Myocyte (in vitro differentiated cells): ENCODE measurements around the gene ARHGEF4. TPM values are rescaled to one million over a fixed set of nuclear protein-coding genes. Genes with fewer than 3 reads are reported as not detected.
A peak's percentile ranks its signal among the peaks of the same experiment; 100 is the strongest.

ENCODE experiments used
- DNase-seq: peaks from one replicate; pipeline ENCODE4 v3.0.0-alpha.2; 2012; ENCODE audit warnings: low read depth
- total RNA-seq: library from RNA; depleted of rRNA; stranded (reverse); fragments of >200 nt; gene quantifications from 2 replicates; pipeline ENCODE4 v1.2.3, GENCODE V29; 2014

ARHGEF4 gene
- total RNA-seq, 1 donor from 2014 or later = 0.86 TPM

DNA sequence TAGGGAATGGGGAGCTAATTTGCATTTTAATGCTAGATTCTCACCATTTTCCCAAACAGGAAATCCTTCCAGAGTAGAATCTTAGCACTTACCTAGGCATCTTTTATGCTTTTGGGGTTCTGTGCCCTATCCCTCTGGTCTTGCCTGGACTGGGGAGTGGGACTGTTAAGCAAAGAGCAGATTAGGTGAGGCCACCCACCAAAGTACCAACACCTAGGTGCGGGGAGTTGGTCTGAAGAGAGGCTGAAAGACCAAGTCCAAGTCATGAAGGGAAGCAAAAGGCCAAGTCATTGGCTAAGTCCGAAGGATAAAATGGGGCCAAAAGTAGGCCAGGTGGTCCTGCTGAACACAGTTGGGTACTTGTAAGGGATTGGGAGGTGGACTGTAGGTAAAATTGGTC, 169.8 kb downstream of the ARHGEF4 start:
- DNase-seq = no peak

DNA sequence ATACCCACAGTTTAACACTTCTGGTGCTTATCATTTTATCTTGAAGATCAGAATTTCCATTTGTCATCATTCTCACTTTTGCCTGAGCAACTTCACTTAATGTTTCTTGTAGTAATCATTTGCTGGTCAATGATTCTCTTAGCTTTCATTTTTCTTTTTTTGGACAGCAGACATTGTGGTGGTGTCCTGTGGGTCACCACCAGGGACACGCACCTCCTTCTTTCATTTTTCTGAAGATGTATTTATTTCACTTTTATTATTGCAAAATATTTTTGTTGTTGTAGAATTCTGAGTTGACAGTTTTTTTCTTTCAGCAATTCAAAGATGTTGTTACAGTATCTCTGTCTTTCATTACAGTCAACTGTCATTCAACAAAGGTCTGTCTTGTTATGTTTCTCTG, 172.3 kb downstream of the ARHGEF4 start:
- DNase-seq = no peak

DNA sequence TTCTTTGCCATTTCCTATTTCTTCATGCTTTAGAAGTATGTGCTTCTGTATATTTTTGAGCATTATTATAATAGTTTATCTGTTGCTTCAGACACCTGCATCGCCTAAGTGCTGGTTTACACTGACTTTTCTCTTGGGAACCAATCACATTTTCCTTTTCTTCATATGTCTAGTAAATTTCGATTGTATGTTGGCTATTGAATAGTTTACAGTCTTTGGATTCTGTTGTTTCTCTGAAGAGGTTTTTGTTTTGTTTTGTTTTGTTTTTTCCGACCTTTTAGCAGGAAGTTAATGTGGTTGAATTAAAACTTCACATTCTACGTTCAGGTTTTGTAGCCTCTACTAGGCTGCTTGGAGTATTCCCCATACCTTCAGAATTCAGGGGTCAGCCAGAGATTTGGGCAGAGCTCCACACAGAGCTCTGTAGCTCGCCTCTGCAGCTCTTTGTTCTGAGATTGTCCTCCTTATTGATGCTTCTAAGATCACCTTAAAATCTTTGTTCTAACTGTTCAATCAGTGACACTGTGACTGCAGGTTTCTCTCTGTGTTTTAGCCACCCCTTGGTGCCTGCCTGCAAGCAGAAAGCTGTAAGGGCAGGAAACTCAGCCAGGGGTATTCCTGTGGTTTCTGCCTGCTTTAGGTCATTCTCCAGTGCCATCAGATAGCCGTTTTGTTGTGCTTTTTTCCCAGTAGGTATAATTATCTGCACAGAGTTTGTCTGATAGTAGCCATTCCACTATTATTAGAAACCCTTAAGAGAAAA, 173.2 kb downstream of the ARHGEF4 start:
- DNase-seq = no peak

DNA sequence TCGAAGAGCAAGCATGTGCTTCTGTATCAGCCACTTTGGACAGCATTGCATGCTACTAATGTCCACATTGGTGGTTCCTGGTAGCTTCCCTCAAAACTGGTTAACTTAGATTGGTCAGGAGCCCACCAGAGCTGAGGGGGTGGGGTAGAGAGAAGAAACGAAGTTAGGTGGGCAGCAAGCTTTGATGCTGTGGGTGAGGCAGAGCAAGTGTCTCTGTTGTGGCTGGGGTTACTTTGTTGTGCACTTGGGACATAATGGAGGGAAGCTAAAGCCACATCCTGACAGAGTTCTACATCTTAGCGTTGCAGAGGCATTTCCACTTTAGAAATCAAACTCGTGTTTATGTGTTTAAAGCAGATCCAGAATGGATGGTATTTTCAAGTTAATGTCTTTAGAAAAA, 173.9 kb downstream of the ARHGEF4 start:
- no peak for DNase-seq

DNA sequence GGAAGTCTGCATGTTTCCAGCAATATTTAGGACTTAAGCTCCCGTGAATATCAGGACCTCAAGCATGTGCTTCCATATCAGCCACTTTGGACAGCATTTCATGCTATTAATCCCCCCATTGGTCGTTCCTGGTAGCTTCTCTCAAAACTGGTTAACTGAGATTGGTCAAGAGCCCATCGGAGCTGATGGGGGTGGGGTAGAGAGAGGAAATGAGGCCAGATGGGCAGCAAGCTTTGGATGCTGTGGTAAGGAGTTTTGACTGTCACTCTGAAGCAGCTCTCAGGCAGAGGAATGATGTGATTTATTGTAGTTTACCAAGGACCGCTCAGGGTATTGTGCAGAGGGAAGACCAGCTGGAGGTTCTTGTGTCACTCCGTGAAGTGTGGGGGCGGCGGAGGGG, 174.8 kb downstream of the ARHGEF4 start:
- DNase-seq = no peak

DNA sequence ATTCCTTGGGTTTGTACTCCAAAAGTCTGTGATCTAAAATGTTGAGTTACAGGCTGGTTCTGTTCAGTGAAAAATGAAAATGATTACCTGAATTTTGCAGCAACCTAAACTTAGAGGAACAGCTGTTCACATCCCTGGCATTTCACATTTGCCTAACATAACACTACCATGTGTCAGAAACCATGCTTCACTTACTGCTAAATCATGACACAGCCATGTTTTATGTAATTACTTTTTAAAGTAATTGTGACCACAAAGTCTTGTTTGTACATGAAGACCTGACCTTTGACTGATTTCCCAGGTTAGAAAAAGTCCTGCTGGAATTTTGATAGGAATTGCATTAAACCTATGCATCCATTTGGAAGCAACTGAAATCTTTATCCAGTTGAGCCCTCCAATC, 177.4 kb downstream of the ARHGEF4 start:
- DNase-seq = no peak

DNA sequence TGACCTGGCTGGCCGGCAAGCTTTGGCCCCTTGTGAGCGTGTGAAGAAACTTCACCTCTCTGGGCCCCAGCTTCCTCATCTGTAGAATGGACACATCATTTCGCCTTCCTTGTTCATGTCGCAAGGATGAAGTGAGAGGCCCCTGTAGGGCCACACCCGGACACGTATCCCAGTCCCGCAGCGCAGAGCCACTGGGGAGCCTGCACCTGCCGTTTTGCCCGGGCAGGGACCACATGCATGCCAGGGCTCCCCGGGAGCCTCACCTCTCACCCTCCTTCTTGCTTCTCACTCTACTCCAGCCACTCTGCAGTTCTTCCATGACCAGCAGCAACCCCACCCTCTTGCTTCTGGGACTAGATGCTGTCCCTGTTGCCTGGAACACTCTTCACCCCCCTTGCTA, 179.1 kb downstream of the ARHGEF4 start:
- DNase-seq = no peak

DNA sequence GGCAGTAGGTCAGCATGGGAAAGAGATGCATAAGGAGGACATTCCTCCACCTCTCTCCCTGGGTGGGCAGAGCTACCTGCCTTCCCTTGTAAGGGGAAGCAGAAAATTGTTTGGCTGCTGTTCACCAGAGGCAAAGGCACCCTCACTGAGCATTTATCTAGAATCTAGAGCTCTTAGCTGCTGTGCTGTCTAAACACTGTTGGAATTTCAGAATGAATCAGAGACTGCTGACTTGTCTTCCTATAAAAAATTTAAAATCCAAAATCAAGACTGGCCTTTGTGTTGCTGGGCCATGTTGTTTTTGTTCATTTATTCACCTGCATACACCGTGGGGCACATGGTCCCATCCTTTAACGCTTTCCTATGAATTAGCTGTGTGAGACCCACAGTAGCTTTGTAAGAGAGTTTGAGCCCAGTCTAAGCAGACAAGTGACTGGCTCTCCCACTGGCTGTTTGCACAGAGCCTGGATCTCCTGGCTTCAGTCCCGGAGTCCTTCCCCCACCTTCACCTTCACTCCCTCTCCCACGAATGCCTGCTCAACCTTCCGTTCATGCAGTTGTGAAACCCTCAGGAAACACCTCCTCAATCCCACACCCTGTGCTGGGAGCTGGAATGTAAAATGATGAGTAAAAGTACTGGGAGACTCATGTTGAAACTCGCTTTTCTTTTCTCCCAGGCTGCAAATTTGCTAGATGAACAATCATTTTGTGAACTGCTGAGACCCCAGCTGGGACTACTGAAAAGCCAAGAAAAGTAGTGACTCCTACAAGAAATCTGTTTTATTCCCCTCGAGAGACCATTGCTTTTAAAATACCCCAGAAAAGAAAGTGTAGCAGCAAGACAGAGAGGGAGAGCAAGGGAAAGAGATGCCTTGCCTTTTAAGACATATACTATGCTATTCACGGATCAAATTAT, 180.4 kb downstream of the ARHGEF4 start:
- no peak for DNase-seq

DNA sequence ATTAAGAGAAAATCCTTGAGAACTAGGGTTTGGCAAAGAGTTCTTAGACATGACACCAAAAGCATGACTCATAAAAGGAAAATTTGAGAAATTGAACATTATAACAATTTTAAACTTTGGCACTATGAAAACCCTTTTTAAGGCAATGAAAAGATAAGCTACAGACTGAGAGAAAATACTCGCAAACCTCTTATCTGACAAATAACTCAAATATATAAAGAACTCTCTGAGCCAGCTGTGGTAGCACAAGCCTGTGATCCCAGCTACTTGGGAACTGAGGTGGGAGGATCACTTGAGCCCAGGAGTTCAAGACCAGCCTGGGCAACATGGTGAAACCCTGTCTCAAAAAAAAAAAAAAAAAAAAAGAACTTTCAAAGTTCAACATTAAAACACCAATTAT, 186.0 kb downstream of the ARHGEF4 start:
- no peak for DNase-seq

DNA sequence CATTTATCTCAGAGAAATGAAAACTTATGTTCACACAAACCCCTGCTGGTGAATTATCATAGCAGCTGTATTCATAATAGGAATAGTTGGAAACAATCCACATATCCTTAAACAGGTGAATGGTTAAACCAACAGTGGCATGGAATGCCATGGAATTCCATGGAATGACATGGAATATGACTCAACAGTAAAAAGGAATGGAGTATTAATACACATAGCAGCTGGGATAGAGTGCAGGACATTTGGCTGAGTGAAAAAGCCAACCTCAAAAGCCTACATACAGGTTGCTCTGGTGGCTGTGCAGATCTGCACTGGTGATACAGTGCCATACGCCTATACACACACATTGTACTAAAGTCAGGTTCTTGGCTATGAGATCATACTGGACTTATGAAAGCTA, 187.0 kb downstream of the ARHGEF4 start:
- peak; percentile 63 for DNase-seq

DNA sequence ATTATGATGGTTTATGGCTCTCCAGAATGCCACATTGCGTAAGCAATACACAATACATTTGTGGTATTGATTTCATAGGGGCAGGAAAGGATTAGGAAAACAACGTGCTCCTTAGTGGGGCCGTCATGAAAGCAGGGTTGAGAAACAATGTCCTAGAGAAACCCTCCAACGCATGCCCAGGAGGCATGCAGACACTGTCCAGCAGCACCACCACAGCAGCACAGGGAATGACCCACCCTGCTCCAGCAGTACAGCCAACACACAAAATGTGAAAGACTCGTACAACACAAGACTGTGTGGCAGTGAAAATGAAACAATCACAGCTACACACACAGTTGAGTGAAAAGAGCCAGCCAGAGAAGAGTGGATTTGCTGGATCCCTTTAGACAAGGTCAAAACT, 190.2 kb downstream of the ARHGEF4 start:
- DNase-seq = no peak

DNA sequence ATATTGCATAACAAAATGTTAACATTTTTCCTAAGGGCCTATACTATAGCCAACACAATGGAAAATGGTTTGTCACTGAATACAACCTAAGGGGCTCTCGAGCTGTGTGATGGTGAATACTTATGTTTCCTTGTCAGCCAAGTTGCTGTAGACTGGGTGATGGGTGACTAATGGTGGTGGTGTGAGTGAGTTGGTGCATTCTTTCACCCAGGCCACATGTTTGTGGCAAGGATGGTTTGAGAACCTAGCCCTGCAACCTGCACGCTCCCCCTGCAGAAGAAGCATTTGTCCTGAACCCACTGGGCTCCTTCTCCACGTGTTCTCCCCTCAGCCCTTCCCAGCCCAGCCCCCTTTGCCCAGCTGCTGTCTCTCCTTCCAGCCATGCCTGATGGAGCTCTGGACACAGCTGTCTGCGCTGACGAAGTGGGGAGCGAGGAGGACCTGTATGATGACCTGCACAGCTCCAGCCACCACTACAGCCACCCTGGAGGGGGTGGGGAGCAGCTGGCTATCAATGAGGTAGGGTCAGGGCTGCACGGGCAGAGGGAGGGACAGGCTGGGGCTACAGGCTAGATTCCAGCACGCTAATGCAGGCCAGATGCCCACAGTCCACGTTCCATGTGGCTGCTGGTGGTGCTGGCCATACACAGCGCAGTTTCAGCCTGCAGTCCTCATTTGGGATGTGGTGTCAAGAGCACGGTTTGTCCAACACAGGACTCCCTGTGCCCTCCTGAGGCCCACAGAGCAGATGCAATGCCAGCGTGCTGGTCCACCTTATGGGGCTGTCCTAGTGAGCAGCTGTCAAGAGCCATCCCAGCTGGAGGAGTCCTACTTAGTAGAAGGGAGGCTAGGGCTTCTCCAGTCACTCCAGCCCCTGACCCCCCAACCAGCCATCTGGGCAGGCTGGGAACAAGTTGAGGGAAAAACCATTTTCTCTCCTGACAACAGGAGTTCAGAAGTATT, 191.1 kb downstream of the ARHGEF4 start:
- DNase-seq = no peak

DNA sequence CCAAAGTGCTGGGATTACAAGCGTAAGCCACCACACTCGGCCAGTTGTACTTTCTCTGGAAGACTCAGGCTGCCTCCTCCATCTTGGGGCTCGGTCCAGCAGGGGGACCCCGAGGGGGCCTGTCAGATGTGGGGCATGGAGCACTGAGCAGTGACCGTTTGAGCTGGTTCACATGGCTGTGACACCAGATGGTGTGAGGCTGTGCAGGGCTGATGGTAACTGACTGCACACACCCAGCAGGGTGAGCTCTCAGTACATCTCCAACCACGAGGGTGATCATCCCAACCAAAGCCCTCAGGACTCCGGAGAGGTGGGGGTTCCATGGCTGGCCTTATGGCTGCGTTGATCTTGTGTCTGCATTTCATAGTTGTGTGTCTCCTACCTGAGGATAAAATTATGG, 193.1 kb downstream of the ARHGEF4 start:
- no peak for DNase-seq

DNA sequence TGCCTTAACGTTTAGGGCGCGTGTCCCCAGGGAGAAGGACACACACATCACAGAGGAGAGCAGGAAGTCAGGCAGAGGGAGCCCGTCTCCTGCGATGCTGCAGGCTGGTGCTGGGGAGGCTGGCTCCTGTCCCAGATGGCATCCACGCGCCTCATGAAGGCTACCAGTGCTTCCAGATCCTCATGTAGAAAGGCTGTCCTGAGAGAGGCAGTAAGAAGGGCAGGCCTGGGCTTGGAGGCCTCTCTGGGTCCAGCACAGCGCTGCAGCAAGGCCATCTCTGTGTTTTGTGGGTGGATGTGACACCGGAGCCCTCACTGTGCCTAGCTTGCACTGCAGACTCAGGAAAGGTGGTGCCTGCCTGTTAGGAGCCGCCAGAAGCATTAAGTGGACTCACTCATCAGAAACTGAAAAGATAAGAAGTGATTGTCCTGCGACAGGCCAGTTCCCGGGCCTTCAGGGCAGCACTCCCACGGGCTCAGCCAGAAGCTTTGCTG, 193.8 kb downstream of the ARHGEF4 start:
- no peak for DNase-seq

DNA sequence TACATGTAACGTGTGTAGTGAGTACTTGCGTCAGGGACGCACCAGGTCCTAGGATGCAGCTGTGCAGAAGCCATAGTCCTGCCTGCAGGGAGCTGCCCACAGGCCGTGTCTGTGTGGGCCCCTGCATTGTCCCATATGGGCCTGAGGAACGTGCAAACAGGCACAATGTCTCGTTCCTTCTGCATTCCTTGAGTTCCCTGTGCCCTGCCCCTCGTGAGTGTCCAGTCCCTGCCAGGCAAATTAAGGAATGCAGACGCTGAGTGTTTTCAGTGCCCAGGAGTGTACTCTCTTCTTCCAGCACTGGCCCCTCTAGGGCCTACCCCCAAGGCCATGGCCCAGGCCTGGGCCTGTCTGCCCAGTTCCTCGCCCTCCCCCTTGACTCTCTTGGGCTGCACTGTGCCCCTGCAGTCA, 194.7 kb downstream of the ARHGEF4 start:
- no peak for DNase-seq

DNA sequence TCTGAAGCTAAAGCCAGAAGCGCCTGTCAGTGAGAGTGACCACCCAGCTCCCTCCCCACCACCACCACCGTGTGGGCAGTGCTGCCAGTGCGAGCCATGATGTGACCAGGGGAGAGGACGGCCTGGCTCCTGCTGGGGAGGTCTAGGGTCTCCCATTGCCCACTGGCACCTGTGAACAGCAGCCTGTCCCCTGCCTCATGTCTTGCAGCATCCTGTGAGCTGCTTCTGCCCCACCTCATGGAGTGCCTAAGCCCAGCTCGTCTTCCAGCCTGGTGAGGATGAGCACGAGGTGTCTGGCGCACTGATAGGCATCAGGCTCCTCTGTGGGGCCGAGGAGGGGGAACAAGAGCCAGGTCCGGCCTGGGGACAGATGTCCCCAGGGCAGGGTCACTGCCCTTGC, 195.2 kb downstream of the ARHGEF4 start:
- DNase-seq = no peak

DNA sequence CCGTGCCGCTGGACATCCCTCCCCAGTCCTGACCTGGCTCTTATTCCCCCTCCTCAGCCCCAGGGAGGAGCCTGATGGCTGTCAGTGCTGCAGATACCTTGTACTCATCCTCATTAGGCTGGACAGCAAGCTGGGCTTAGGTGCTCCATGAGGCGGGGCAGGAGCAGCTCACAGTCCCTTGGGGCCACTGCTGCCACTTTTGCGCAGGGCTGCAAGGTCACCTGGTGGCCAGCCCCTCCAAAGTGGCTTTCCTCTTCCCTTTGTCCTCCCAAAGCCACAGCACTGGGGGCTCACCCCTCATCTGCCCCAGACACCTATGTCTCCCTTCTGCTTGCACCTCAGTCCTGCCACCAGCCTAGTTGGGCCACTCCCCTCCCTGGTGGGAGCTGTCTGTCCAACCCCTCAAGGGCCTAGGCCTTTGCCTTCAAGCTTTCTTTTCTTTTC, 195.7 kb downstream of the ARHGEF4 start:
- DNase-seq = no peak

DNA sequence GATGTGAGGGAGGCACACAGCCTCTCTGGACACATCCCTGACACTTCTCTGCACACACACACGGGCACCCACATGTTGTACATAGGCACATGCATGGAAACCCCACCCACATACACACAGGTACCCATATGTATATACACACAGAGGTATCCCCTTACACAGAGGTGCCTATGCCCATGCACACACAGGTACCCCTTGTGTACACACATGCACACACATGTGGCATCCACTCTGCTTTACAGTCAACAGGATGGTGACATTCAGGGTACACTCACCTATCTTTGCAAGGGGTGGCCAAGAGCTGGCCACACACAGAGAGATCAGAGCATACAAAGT, 197.0 kb downstream of the ARHGEF4 start:
- no peak for DNase-seq

DNA sequence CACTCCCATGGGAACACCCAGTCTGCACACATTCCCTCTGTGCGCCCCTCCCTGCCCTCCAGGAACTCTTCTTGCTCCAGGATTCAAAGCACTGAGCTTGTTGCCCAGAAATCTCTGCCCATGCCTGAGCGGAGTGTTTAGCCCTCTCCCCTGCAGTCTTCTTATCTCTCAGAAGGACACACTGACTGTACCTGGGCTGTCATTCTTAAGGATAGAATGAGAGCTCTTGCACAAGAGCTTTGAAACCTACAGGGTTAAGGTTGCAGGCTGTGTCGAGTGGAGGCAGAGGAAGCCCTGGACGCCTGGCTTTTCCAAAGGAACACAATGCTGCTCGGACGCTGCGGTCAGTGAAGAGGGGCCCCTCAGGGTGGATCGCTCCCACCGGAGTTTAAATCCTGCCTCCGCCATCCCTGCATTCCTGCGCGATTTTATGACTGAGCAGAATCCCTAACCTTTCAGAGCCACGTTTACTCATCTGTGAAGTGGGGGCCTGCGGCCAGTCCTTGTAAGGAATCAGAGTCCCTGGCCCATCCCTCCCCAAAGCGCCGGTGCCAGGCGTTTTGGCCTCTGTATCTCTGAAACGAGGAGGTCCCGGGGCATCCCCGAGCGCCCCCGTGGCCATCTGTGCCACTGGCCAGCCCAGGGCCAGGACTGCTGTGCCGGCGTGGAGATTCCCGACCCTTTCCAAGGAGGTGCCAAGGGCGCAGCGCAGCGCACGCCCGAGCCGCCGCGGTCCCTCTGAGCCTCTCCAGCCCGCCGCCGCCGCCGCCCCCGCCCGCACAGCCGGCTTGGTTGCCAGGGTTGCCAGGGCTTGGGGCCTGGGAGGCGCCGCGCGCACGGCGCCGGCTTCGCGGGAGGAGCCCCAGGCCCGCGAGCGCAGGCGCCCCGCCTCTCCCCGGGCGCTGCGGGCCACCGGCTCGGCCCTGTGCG, 197.7 kb downstream of the ARHGEF4 start:
- peak; percentile 11 for DNase-seq
